Stimulated activated CD4-positive, alpha-beta T cell treated with anti-CD3 and anti-CD28 coated beads, Interleukin-12 subunit alpha, Interleukin-12 subunit beta, amount 100 ng/mL, for 4 hours (primary cell): ENCODE results near the gene ZNF423.

Source experiments
- DNase-seq: peaks from one replicate; pipeline ENCODE4 v3.0.0-alpha.2; 2020

Gene ZNF423

GRCh38 chr16:49716339-49716934 lies 139.5 kb downstream of the ZNF423 start:
- no peak for DNase-seq

GRCh38 chr16:49713770-49714169 lies 142.1 kb downstream of the ZNF423 start:
- DNase-seq = no peak

- no peak for DNase-seq
Observed at GRCh38 chr16:49712542-49712941, 143.4 kb downstream of the ZNF423 start.

- DNase-seq = no peak
Observed at GRCh38 chr16:49712106-49712505, 143.8 kb downstream of the ZNF423 start.

- no peak for DNase-seq
Observed at GRCh38 chr16:49709057-49709456, 146.9 kb downstream of the ZNF423 start.

- DNase-seq = no peak
Observed at GRCh38 chr16:49708491-49708890, 147.4 kb downstream of the ZNF423 start.

- DNase-seq = no peak
Observed at GRCh38 chr16:49706620-49707355, 149.1 kb downstream of the ZNF423 start.

GRCh38 chr16:49704586-49705155 lies 151.2 kb downstream of the ZNF423 start:
- no peak for DNase-seq

GRCh38 chr16:49703483-49703882 lies 152.4 kb downstream of the ZNF423 start:
- no peak for DNase-seq

- no peak for DNase-seq
Observed at GRCh38 chr16:49701789-49702494, 154.0 kb downstream of the ZNF423 start.

- DNase-seq = no peak
Observed at GRCh38 chr16:49701065-49701685, 154.7 kb downstream of the ZNF423 start.

GRCh38 chr16:49700251-49701064 lies 155.5 kb downstream of the ZNF423 start:
- no peak for DNase-seq

- no peak for DNase-seq
Observed at GRCh38 chr16:49699841-49700175, 156.1 kb downstream of the ZNF423 start.

- no peak for DNase-seq
Observed at GRCh38 chr16:49698931-49699840, 156.7 kb downstream of the ZNF423 start.

- DNase-seq = no peak
Observed at GRCh38 chr16:49698453-49698815, 157.5 kb downstream of the ZNF423 start.

GRCh38 chr16:49697631-49698452 lies 158.1 kb downstream of the ZNF423 start:
- no peak for DNase-seq

- DNase-seq = no peak
Observed at GRCh38 chr16:49696414-49697101, 159.4 kb downstream of the ZNF423 start.

GRCh38 chr16:49695782-49696413 lies 160.0 kb downstream of the ZNF423 start:
- DNase-seq = no peak

GRCh38 chr16:49693445-49693844 lies 162.5 kb downstream of the ZNF423 start:
- no peak for DNase-seq
